Right lobe of liver (tissue), 6 donors: Measurements from ENCODE around the gene PEG3. TPM values are rescaled to one million over a fixed set of nuclear protein-coding genes. Genes with fewer than 3 reads are reported as not detected.

Experiments
- ATAC-seq, 4 donors: fragments of 200-7000 bp; cut with Tn5 transposase; one replicate each; pipeline ENCODE4 v1.9.1; 2020; ENCODE audit warnings: mild to moderate bottlenecking in 4 of 4, moderate library complexity in 4 of 4
- DNase-seq, 3 donors: peaks; one replicate each; pipeline ENCODE4 v3.0.0-alpha.2; 2020
- H3K27ac ChIP-seq, 3 donors: fragments of 200-600 bp; one replicate each; pipeline ENCODE4 v1.8.0; 2022
- H3K27me3 ChIP-seq, 2 donors: fragments of 200-600 bp; one replicate each; pipeline ENCODE4 v1.8.0; 2022
- H3K36me3 ChIP-seq, 4 donors: fragments of 200-600 bp; sonication (generic) in 1 of 4; one replicate each; pipeline versions ENCODE4 v1.5.1 to v1.8.0; 2017 to 2022; ENCODE audit warnings: control low read depth in 1 of 4
- H3K4me1 ChIP-seq, 4 donors: fragments of 200-600 bp; sonication (generic) in 1 of 4; one replicate each; pipeline versions ENCODE4 v1.5.1 to v1.8.0; 2017 to 2022; ENCODE audit warnings: control low read depth in 1 of 4
- H3K4me3 ChIP-seq, 3 donors: fragments of 200-600 bp; one replicate each; pipeline ENCODE4 v1.8.0; 2022
- H3K9me3 ChIP-seq, 4 donors: fragments of 200-600 bp; sonication (generic) in 1 of 4; one replicate each; pipeline versions ENCODE4 v1.5.1 to v1.8.0; 2017 to 2022; ENCODE audit warnings: control low read depth in 1 of 4
- POLR2A ChIP-seq: fragments of 450-650 bp; IDR thresholded peaks from one replicate; pipeline ENCODE4 v1.6.1; 2017; ENCODE audit warnings: antibody characterized with exemption, mild to moderate bottlenecking
- WGBS: methylation state at CpG from one replicate; pipeline ENCODE4 v1.1.6; 2018; ENCODE audit warnings: low coverage, low lambda C conversion rate; ENCODE audit not compliant: insufficient coverage; ENCODE audit errors: missing lambda C conversion rate; 5-methylcytosine and 5-hydroxymethylcytosine counted together
- intact Hi-C, 2 donors: fragments of 100-400 bp; cut with DNase I; formaldehyde crosslinking; loops; one replicate each; pipeline versions ENCODE4 v1.11.2 to v1.14.1; 2022
- total RNA-seq, 6 experiments: library from RNA; depleted of rRNA in 2 of 6; stranded (reverse); fragments of >200 nt in 2 of 6; fragmentation: NEBNext Ultra II Directional in 3 of 6; extraction: Animal tissue kit (Norgen Biotek cat#: 25700) in 3 of 6; gene quantifications; one replicate each; pipeline versions ENCODE4 v1.1.0 to v1.2.4, GENCODE V29; 2016 to 2023
- TF ChIP-seq, protein P1 (sequence below), 4 donors: fragments of 200-600 bp in 3 of 4; fragments of 450-650 bp in 1 of 4; IDR thresholded peaks; one replicate each; pipeline versions ENCODE4 v1.5.1 to v1.8.0; 2016 to 2022; ENCODE audit warnings: antibody characterized with exemption in 4 of 4, mild to moderate bottlenecking in 2 of 4
- donor health status: DM: no; HTN: yes; CAD: no.
- donor health status: DM: no; HTN: no; CAD: no.
- donor health status: DM: no; HTN: no; CAD: no.
- donor health status: DM: no; HTN: yes; CAD: no.
- donor health status: DM: no; HTN: yes; CAD: no.

The PEG3 gene
- total RNA-seq, 6 experiments from 2014 or later: 3.0 to 9.5 (median 6.5) TPM

DNA sequence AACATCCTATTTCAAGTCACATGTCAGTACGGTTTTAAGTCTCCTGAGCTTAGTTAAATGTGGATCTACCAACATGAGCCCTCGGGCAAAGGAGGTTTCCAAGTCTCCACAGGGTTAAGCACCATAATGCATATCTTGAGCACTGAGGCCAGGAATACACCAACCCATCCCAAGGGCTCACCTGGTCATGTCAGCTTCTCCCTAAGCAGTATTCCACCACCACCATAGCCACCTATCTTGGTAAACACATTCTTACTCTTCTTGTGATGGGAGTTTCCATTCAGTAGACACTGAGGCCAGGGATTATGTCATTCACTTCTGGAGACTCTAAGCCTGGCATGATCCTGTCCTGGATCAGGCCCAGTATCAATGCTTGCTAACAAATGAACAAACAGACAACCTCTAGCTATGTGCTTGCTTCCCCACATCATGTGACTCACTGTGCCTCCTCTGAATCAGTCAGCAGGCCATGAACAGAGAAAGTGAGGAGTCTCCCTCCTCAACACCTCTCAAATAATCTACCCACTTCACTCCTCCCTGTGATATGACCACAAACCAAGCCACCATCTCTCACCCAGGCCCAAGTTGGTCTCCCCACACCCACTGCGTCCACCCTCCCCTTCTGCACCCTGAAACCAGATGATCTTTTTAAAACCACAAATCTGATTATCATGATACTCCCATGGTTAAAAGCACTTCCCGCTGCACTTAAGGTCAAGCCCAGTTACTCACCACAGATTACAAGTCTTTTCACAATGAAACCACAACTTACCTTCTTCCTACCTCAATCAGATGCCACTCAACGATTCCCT is 5.8 kb downstream of the PEG3 start:
- H3K4me3 ChIP-seq: no peak overlapping the region

DNA sequence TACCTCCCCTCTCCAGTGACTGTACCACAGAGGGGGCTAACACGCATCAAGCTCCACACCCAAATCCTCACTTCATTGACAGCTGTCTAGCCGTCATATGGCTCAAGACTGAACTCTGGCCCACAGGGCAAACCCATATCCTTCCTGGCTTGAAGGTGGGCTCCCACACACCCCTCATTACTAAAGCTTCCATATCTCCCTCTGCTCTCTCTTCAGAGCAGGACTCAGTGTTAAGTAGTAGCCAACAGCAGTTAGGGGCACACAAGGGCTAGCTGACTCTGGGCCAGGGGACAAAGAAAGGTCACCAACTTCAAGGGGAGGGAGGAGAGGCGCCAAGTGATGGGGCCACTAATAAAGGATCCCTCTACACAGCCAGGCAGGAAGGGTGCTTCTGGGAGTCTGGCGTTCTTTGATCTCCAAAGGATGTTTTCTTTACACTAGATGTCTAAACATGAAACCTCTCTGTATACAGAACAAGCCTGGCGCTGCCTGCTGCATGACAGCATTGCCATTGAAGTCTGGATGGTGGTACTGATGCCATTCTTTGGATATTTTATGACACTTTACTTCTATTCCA is 8.1 kb downstream of the PEG3 start:
- DNase-seq (no peak), ATAC-seq (no peak)
- H3K27me3 ChIP-seq: no peaks in the 10 kb centered on the region
- no peaks in the 10 kb centered on the region for H3K36me3 ChIP-seq
- WGBS: 57% methylated on average over 4 of the region's 5 CpGs
- H3K27ac ChIP-seq: no peak overlapping the region
- H3K4me3 ChIP-seq: no peak overlapping the region
- intact Hi-C loops: no loop called here
- H3K9me3 ChIP-seq: no peaks in the 10 kb centered on the region
- no peak for TF ChIP-seq POLR2A
- TF ChIP-seq, protein P1, sequence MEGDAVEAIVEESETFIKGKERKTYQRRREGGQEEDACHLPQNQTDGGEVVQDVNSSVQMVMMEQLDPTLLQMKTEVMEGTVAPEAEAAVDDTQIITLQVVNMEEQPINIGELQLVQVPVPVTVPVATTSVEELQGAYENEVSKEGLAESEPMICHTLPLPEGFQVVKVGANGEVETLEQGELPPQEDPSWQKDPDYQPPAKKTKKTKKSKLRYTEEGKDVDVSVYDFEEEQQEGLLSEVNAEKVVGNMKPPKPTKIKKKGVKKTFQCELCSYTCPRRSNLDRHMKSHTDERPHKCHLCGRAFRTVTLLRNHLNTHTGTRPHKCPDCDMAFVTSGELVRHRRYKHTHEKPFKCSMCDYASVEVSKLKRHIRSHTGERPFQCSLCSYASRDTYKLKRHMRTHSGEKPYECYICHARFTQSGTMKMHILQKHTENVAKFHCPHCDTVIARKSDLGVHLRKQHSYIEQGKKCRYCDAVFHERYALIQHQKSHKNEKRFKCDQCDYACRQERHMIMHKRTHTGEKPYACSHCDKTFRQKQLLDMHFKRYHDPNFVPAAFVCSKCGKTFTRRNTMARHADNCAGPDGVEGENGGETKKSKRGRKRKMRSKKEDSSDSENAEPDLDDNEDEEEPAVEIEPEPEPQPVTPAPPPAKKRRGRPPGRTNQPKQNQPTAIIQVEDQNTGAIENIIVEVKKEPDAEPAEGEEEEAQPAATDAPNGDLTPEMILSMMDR (IDR thresholded peaks at IDR 0.05): no peak
- peaks cover 0 to 9% (median 0%) of the 10 kb centered on the region in 4 donors for H3K4me1 ChIP-seq

More for the DNA sequence above, 5.8 kb downstream of the PEG3 start:
- intact Hi-C loops: no loop called here
- ATAC-seq (no peak), DNase-seq (no peak)
- Histone ChIP-seq H3K27me3 (no peaks in the 10 kb centered on the region), H3K4me1 (peaks cover 0 to 9% (median 0%) of the 10 kb centered on the region in 4 donors), H3K36me3 (no peaks in the 10 kb centered on the region), H3K27ac (no peak overlapping the region), H3K9me3 (no peaks in the 10 kb centered on the region)
- TF ChIP-seq, protein P1 (IDR thresholded peaks at IDR 0.05): no peak
- WGBS: 48% methylated on average over 4 of the region's 5 CpGs

DNA sequence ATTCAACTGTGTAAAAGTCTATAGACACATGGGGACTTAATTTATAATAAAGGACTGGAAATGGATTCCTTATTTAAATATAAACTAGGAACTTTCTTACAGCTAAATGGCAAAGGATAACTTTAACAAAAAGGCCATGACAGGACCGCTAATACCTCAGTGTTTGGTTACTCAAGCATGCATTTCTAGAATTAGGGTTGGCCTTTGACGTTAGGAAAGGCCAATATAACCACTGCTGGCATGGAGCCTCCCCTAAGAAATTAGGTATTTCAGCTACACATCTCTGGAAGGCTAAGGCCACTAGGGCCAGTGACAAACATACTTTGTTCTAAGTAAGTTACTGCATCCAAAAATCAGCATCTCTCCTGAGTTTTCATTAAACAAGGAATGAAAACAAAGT is 9.3 kb downstream of the PEG3 start:
- no peaks in the 10 kb centered on the region for H3K27me3 ChIP-seq
- H3K4me1 ChIP-seq: peaks cover 0 to 9% (median 0%) of the 10 kb centered on the region in 4 donors
- intact Hi-C loops: no loop called here
- TF ChIP-seq POLR2A: no peak
- TF ChIP-seq, protein P1 (IDR thresholded peaks at IDR 0.05): no peak
- ATAC-seq (no peak), DNase-seq (no peak)
- H3K27ac ChIP-seq: no peak overlapping the region
- no peak overlapping the region for H3K4me3 ChIP-seq
- H3K9me3 ChIP-seq: no peaks in the 10 kb centered on the region
- H3K36me3 ChIP-seq: no peaks in the 10 kb centered on the region
- 48% methylated on average over 2 of the region's 2 CpGs for WGBS

DNA sequence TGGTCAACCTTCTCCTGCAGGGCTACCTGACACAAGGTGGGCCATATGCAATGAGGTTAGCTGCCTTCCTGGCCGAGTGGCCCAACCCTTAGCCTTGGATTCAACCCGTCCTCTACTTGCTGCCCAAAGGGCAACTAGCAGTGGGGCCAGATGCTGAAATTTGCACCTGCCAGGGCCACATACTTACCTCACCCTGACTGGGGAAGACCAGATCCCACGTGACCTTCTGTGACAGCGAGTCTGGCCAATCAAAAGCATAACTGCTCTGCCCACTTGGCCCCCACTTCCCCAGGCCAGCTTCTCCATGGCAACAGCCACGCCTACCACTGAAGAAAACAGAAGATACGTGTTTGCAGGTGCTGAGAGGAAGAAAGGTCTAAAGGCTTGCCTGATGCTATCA is 10.9 kb downstream of the PEG3 start:
- intact Hi-C loops: no loop called here
- H3K4me1 ChIP-seq: peaks cover 0 to 9% (median 0%) of the 10 kb centered on the region in 4 donors
- no peaks in the 10 kb centered on the region for H3K36me3 ChIP-seq
- H3K9me3 ChIP-seq: no peaks in the 10 kb centered on the region
- TF ChIP-seq, protein P1 (IDR thresholded peaks at IDR 0.05): no peak
- no peak for TF ChIP-seq POLR2A
- 63% methylated on average over 2 of the region's 6 CpGs for WGBS
- DNase-seq (no peak), ATAC-seq (no peak)
- H3K4me3 ChIP-seq: no peak overlapping the region
- H3K27me3 ChIP-seq: no peaks in the 10 kb centered on the region
- no peak overlapping the region for H3K27ac ChIP-seq
